GM19351 (cell line): ENCODE measurements around the gene KIF5C.
"Not testable (repeated sequence)": the region's sequence is repeated elsewhere in the genome, so short reads cannot be mapped to it uniquely, and the experiment has no call there.

Source experiments
- ATAC-seq: cut with Tn5 transposase; IDR thresholded peaks from one replicate; pipeline ENCODE4 v1.9.1; 2021; ENCODE audit warnings: mild to moderate bottlenecking, moderate library complexity; ENCODE audit not compliant: unreplicated experiment

The KIF5C gene

DNA sequence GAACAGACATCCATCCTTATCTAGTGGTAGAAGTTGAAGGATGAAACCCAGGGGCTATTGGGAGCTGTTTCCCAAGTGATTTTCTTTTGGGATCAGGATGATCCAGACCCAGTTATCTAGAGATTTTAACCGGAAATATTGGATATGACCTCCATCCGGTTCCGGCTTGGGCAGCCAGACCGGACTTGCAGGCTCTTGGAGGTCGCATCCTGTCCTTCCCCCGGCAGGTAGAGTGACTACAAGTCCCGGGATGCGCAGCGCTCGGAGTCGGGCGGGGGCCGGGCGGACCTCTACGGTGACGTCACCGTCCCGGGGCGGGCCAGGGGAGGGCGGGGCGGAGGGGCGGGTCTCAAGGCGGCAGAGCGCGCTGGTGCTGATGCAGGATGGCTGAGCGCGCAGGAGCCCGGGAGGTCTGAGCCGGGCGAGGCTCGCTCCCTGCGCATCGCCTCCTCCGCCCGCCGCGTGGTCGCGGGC, at the start of gene KIF5C:
Gene KIF5C (plus strand): TSS at position 360 of the 474 bp plus-strand sequence. CDS start 391 bp downstream, outside the sequence.
- peak; percentile 84 for ATAC-seq

DNA sequence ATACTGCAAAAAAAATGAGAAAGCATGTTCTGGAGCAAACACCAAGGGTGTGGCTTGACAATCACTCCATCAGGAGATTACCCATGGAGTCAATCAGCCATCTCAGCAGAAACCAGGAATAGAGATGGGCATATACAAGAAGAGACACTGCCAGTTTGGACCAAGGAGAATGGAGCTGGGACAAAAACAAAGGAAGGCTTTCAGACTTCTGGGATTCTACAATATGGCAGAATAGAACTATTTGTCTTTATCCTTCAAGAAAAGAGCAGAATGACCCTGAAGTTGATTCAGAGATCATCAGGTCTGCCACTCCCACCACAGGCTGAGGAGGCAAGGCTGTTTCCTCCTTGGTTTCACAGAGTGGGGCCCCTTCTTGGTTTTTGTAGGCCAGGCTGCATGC, 48.2 kb upstream of the KIF5C start:
- no peak for ATAC-seq

DNA sequence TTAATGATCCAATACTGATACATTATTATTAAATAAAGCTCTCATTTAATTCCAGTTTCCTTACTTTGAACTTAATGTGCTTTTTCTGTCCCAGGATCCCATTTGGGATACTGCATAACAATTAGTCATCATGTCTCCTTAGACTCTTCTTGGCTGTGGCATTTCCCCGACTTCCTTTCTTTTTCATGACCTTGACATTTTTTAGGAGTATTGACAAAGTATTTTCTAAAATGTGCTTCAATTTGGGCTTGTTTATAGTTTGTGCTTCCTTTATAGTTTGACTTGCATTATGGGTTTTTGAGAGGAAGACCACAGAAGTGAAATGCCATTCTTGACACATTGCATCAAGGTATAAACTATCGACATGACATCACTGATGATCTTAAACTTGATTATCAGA, 46.1 kb upstream of the KIF5C start:
- no peak for ATAC-seq

DNA sequence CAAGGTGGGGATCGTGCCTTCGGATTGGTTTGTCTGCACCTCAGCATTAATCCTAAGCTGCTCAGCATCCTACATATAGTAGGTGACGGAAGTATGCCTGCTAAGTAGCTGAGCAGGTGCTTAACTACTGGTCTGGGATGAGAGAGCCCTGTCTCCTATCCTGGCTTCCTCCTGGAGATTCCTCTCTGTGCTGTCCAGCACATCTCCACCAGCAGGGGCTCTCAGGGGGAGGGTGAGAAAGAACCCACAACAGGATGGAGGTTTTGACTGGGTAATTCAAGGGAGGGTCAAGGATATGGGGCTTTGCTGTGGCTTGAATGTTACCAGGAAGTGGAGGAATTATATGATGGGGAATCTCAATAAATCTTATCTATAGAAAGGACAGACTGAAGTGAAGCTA, 45.4 kb upstream of the KIF5C start:
- no peak for ATAC-seq

DNA sequence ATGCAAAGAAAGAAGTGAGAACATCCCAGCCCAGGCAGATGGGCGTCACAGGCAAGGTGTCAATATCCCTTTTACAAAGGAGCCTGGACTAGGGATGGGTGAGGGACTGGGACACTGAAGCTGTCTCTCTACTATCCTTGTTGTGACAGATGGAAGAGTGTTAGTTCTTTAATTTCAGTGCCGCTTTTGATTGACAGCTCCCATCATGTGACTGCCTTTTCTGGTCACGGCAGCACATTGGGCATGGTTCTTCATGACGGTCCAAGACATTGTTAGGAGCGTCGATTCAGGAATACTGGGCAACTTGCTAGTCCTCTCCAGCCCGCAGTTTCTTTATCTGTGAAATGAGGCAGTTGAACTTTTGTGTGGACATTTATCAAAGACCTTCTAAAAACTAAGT, 42.4 kb upstream of the KIF5C start:
- no peak for ATAC-seq

- ATAC-seq, result no peak
Measured at GRCh38 chr2:148842050-148842449, 33.0 kb upstream of the KIF5C start.

DNA sequence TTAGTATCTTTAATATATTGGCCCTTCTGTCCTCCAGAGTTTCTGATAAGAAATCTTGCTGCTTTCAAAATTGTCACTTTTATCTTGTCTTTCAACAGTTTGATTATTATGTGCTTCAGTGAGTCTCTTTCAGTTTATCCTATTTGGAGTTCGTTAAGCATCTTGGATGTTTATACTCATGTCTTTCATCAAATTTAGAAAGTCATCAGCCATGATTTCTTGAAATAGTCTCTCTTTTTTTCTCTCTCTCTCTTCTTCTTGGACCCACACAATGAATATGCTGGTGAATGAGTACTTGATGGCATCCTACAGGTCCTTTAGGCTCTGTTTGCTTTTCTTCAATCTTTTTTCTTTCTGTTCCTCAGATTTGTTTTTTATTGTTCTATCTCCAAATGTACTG, 26.9 kb upstream of the KIF5C start:
- no peak for ATAC-seq

DNA sequence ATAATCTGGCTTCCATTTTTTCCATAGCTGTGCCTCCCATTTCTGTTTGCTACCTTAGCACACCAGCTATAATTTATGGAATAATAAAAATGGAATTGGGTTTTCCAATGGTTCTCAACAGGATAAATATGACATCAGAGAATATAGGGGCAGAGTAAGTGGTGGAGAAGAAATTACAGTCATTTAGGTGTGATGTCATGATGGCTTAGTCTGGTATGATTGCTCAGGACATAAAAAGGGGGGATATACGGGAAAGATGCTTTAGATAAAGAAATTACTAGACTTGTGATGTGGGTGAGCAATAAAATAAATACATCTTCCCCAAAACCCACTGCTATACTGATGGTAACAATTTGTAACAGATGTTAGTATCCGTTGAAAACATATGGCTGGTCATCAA, 21.6 kb upstream of the KIF5C start:
- no peak for ATAC-seq

DNA sequence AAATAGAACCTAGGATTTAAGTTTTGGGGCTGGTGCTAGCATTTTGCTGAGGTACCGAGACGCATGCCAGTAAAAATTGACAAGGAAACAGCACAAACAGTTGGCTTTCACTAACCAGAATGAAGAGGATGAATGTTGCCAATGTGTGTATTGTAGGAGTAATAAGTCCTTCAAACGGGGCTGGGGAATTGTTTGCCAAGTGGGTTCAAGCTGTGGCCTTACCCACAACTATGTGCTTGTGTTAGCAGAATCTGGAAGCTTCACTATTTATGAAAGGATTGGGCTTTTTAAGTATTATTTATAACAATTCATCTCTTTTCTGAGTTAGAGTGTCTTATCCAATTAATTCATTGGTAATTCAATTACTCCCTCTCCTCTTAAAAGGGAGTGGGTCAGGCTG, 15.0 kb upstream of the KIF5C start:
- ATAC-seq, result no peak

GRCh38 chr2:148861367-148861766, 13.7 kb upstream of the KIF5C start:
- ATAC-seq, result no peak

- ATAC-seq, result not testable (repeated sequence)
Measured at GRCh38 chr2:148862478-148862877, 12.5 kb upstream of the KIF5C start.

- ATAC-seq, result no peak
Measured at GRCh38 chr2:148865512-148865911, 9.5 kb upstream of the KIF5C start.

DNA sequence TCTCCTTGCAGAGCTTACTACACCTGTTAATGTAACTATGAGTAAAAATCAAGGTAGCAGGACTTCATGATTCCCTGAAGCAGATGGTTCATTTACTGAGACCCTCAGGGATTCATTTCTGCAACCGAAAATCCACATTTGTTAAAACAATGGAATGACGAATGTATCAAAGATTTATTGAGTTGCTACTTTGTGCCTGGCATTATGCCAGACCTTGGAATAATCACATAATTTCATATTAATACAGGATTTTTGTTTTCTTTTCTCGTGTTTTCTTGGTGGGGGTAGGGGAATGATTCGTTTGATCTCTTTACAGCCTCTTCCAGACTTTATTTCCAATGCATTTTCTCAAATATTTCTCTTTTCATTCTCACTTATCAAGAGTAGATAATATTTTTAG, 8.9 kb upstream of the KIF5C start:
- ATAC-seq, result no peak

GRCh38 chr2:148867079-148867769, 7.8 kb upstream of the KIF5C start:
- ATAC-seq, result no peak

DNA sequence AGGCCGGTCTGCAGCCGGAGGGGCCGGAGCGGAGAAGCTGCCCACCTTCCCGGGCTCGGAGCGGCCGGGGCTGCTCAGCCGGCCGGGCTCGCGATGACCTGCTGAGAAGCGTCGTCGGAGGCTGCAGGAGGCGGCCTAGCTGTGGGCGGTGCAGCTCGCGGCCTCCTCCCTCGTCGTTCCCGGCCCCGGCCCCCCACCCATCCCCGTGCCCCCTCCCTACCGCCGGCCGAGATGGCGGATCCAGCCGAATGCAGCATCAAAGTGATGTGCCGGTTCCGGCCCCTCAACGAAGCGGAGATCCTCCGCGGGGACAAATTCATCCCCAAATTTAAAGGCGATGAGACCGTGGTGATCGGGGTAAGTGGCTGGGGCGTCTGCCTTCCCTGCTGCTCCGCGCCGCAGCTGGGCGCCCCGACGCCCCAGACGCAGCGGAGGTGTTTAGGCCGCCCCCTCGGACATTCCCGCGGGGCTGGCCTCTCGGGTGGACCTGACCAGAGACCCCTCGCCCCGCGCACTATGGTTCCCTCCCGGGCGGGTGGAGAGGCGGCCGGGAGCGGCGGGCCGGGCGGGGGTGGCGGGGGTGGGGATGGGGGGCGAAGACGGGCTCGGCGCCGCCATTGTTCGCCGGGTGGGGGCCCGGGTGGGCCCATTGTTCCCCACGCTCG, 492 bp downstream of the KIF5C start:
- ATAC-seq, result peak; percentile 35

GRCh38 chr2:148876202-148876594, 1.2 kb downstream of the KIF5C start:
- no peak for ATAC-seq

- peak; percentile 37 for ATAC-seq
Measured at GRCh38 chr2:148876595-148877402, 1.8 kb downstream of the KIF5C start.

- no peak for ATAC-seq
Measured at GRCh38 chr2:148877403-148877740, 2.3 kb downstream of the KIF5C start.

DNA sequence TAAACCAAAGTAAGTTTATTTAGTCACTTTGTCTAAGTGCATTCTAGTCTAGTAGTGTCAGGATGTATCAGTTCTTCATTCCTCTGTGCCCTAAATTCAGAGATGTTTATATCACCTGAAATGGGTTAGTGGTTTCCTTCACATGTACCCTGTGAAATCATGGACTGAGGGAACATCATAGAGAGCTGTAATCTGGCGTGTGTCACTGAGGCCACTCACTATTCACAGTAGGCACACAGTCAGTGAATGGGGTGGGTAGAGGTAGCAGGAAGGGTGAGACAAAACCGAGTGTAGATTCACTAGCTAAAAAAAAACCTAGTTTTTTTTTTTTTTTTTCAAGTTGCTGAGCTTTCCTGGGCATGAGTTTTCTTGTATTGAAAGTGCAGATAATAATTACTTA, 5.6 kb downstream of the KIF5C start:
- no peak for ATAC-seq

GRCh38 chr2:148882051-148882450, 7.0 kb downstream of the KIF5C start:
- no peak for ATAC-seq

DNA sequence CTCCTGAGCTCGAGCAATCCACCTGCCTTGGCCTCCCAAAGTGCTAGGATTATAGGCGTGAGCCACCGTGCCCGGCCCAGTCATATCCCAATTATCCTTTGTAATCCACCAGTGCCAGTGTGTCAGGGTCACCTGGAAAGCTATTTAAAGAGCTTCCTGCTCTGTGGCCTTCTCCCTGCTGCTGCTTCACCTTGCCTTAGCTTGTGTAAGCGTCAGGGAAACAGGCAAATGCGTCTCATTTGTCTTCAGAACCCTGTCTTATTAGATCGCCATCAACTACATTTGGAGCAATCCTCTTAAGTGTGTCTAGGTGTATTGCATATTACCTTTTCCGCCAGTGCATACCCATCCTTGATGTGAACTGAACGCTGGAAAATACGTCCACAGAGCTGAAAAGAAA, 10.2 kb downstream of the KIF5C start:
- ATAC-seq, result no peak

GRCh38 chr2:148885988-148886387, 11.0 kb downstream of the KIF5C start:
- no peak for ATAC-seq
